T47D (cell line): Measurements from ENCODE around the gene ZC3H7A.
A peak's percentile ranks its signal among the peaks of the same experiment; 100 is the strongest.

Source experiments
- DNase-seq, 2 experiments: peaks; one replicate each; pipeline versions ENCODE4 v3.0.0 to v3.0.0-alpha.2; 2011 to 2012; ENCODE audit warnings: low read depth in 1 of 2, low spot score in 1 of 2
- JUND ChIP-seq: IDR thresholded peaks from 2 replicates; pipeline ENCODE4 v1.6.1; 2012; ENCODE audit warnings: low read depth
- in situ Hi-C: cut with HindIII; loops from 2 replicates; pipeline ENCODE4 v1.10.0; 2016; ENCODE audit warnings: low sequenced_read_pairs, low pct_unique_long_range_greater_than_20kb

The ZC3H7A gene

GRCh38 chr16:11712122-11712521, 84.9 kb downstream of the ZC3H7A start:
- TF ChIP-seq JUND: no peak
- in situ Hi-C loops: no loop called here

GRCh38 chr16:11711662-11712061, 85.4 kb downstream of the ZC3H7A start:
- no peak for TF ChIP-seq JUND
- no peak for DNase-seq
- in situ Hi-C loops: no loop called here

More at GRCh38 chr16:11712122-11712521, 84.9 kb downstream of the ZC3H7A start:
- DNase-seq: no peak

- in situ Hi-C loops: no loop called here
- no peak for TF ChIP-seq JUND
- no peak for DNase-seq
These were observed 88.6 kb downstream of the ZC3H7A start for GRCh38 chr16:11708421-11708820.

- in situ Hi-C loops: no loop called here
These were observed 89.3 kb downstream of the ZC3H7A start for GRCh38 chr16:11707679-11708197.

DNA sequence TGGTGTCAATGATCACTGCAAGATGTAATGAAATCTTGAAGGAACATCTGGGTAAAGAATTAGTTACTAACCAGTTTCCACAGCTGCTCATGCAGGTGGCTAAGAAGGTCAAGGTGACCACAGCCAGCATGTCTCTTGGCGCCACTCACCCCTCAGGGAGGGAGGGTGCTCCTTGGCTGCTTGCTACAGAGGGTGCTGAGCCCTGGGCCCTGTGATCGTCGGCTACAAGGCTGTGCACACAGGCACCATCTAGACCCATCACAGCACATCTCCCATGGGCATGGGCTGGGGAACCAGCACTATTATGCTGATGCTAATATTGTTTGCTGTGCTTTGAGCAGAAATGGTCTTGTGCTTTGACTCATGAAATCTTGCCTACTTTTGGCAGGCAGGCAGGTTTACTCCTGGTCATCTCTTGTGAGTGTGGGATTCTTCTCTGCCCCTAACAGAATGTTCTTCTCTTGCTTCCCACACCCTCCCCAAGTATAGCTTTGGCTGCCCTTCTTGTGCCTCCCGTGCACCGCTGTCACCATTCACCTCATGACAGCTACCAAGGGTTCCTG, 90.8 kb downstream of the ZC3H7A start:
- in situ Hi-C loops: no loop called here
- DNase-seq: peak in 1 of 2 experiments; percentile 50
- no peak for TF ChIP-seq JUND

More at GRCh38 chr16:11707679-11708197, 89.3 kb downstream of the ZC3H7A start:
- DNase-seq: no peak
- TF ChIP-seq JUND: no peak

DNA sequence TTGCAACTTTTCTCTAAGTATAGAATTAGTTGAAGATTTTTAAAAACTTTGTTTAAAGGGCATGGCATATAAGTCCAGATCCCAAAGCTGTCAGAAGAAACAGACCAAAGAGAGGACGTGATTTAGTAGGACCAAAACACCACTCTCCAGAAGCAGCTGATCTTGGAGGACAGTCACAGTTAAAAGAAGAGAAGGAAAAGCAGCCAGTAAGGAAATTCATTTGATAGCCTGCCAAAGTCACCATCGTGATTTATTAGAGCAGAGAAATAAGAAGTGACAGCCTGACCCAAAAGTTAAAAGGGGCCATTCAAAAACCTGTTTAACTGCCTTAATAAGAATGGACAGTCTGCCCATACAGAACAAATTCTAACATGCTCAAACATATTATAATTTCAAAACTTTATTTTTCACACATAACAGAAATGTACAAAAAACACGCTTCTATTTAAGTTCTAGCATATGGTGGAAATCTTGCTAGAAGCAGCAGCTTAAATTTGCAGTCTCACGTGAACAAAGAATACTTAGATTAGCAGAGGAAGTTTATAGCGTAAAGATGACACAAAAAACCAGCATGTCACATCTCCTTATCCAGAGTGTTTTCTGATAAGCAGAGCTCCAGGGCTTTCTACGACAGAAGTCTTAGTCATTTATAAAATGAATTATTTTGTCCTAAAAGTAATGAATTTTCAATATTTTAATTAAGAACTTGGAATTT, 91.6 kb downstream of the ZC3H7A start:
- no peak for TF ChIP-seq JUND
- in situ Hi-C loops: no loop called here

More for the DNA sequence above, 91.6 kb downstream of the ZC3H7A start:
- no peak for DNase-seq
